Left cardiac atrium (tissue), 4 donors: Measurements from ENCODE around the gene NOC2L. TPM values are rescaled to one million over a fixed set of nuclear protein-coding genes. Genes with fewer than 3 reads are reported as not detected.
A peak's percentile ranks its signal among the peaks of the same experiment; 100 is the strongest.
"Not testable (repeated sequence)": the region's sequence is repeated elsewhere in the genome, so short reads cannot be mapped to it uniquely, and the experiment has no call there.

ENCODE experiments used
- ATAC-seq, 2 donors: fragments of 200-7000 bp; cut with Tn5 transposase; one replicate each; pipeline ENCODE4 v1.9.1; 2020; ENCODE audit warnings: mild to moderate bottlenecking in 2 of 2, moderate library complexity in 2 of 2
- DNase-seq: peaks from one replicate; pipeline ENCODE4 v3.0.0-alpha.2; 2020
- intact Hi-C, 2 donors: fragments of 100-400 bp; cut with DNase I; formaldehyde crosslinking; loops; one replicate each; pipeline versions ENCODE4 v1.14.1 to v1.15.1; 2022 to 2023
- total RNA-seq, 2 donors: library from RNA; stranded (reverse); fragmentation: NEBNext Ultra II Directional; extraction: Animal tissue kit (Norgen Biotek cat#: 25700); gene quantifications; one replicate each; pipeline ENCODE4 v1.2.1, GENCODE V29; 2021
- donor health status: DM: no; HTN: yes; CAD: no.
- donor health status: DM: no; HTN: yes; CAD: no; lungs with severe emphysema.
- donor health status: DM: yes; HTN: yes; CAD: no.
- donor health status: Dilated cardiomyopathy.

Gene NOC2L
- total RNA-seq, 2 donors from 2014 or later, result 38.1 to 48.7 TPM

DNA sequence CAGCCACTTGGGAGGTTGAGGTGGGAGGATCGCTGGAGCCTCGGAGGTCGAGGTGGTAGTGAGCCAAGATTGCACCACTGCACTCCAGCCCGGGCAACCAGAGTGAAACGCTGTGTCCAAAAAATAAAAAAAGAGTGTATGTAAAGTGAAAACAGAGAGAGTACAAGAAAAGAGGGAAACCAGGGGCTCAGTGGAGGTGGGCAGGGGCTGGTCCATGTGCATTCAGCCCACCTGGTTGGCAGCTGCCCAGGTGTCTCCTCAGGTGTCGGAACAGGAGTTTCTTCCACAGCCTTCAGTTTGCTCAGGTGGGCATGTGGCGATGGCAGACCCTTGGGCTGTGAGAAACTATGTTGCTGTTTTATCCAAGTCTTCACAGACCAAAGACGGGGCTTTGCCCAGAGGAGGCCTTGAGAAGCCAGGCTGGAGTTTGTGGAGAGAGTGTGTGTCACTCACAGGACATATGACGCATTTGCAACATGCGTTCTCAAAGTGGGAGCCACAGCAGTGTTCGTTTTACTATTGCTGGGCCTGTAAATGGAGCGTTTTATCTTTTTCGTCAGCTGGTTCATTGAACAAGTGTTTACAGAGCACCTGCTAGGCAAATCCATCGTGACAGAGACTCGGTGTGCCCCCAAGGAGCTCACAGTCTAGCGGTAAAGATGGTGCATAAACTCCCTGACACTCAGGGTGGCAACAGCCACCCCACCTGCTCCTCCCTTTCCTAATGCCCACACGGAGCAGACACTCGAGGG, 57.8 kb downstream of the NOC2L start:
- DNase-seq (peak; percentile 21), ATAC-seq (no peak)
- intact Hi-C loops, result no loop called here

DNA sequence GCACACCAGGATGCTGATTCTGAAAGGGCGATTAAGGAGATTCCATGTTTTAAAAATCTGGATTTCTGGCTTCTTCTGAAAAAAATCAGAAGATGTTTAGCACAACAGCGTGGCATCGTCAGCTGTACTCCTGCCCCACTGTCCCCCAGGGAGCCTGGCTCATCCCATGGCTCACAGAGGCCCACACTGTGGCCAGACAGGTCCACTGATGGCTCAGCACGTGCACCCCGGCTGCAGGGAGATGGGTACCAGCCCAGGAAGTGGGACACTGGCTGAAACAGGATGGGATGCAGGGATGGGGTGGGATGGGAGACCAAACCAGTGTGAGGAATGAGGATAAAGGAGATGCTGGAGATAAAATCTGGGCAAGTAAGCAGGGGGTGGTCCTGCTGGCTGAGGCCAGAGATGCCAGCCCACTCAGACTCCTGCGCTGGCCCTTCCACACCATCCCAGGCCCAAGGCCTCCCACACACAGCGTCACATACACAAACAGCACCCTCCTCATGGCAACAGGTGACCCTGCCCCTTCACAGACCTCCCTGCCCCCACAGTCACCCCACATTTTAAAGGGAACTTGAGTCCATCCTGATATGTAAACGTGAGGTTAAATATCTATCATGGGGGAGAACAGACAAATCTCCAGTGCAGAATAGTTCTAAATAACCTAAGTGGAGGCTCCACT, 59.3 kb downstream of the NOC2L start:
- intact Hi-C loops, result no loop called here
- DNase-seq (no peak), ATAC-seq (no peak)

DNA sequence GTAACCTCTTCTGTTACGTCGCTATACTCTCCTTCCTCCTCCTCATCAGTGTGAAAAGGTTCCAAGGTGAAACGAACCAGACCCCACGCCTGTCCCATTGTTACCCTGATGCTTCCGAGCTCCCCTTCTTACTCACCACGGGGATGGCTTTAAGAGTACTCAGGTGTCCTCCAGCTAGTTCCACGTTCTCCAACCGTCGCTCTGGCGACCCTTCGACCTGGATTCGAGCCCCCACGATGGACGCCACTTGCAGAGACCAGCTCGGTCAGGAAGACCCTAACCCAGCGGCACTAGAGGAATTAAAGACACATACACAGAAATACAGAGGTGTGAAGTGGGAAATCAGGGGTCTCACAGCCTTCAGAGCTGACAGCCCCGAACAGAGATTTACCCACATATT, 61.1 kb downstream of the NOC2L start:
- DNase-seq, intact Hi-C loops, ATAC-seq: not testable (repeated sequence)

DNA sequence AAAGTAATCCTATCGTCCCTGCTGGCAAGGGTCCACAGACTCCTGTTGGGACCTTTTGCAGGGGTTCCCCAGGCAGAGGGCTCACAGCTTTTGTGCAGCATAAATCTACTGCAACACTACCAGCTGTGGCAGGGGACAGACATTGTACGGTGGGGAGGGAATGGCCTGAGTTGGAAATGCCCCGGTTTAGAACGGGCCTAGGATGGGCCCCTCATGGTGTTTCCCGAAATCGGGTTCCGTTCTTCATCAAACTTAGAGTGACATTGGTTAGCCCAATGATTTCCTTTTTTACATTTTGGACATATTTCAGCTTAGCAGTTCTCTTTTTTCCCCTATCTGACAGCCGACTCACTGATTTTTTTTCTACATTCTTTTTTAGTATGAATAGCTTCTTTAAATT, 61.8 kb downstream of the NOC2L start:
- DNase-seq (no peak), ATAC-seq (no peak)
- intact Hi-C loops, result no loop called here

Other genes with a start within 250 kb of the NOC2L start
- 1 to 10 TPM; 5.1 to 7.5 TPM for gene SAMD11, start 35.3 kb downstream of the NOC2L start, total RNA-seq
- 1 to 10 TPM; 5.7 to 8.2 TPM for gene KLHL17, start 1.3 kb upstream of the NOC2L start, total RNA-seq
- under 1 TPM; 0.38 to 0.50 TPM for gene PLEKHN1, start 7.2 kb upstream of the NOC2L start, total RNA-seq
- gene PERM1, start 22.8 kb upstream of the NOC2L start, total RNA-seq, result 10 to 100 TPM; 78.9 to 85.5 TPM
- 10 to 100 TPM; 42.1 to 68.3 TPM for gene HES4, start 40.8 kb upstream of the NOC2L start, total RNA-seq
- gene ISG15, start 54.2 kb upstream of the NOC2L start, total RNA-seq, result 10 to 100 TPM; 13.4 to 42.3 TPM
- gene AGRN, start 60.9 kb upstream of the NOC2L start, total RNA-seq, result 10 to 100 TPM; 14.8 to 25.7 TPM
- not detected for gene RNF223, start 115.0 kb upstream of the NOC2L start, total RNA-seq
- gene C1orf159, start 156.8 kb upstream of the NOC2L start, total RNA-seq, result 1 to 10 TPM; 5.3 to 6.1 TPM
- gene TTLL10, start 214.6 kb upstream of the NOC2L start, total RNA-seq, result not detected
- gene TNFRSF18, start 247.3 kb upstream of the NOC2L start, total RNA-seq, result under 1 TPM in 1 of 2 donors, not detected in 1; 0.44 TPM